Esophagus muscularis mucosa (tissue), 3 donors: Measurements from ENCODE around the gene ANKRD44.

Experiments
- CTCF ChIP-seq, 3 experiments: fragments of 200-600 bp in 2 of 3; fragments of 450-650 bp in 1 of 3; sonication (generic) in 2 of 3; IDR thresholded peaks; one replicate each; pipeline ENCODE4 v1.5.1; 2017 to 2019; ENCODE audit warnings: antibody characterized with exemption in 3 of 3, mild to moderate bottlenecking in 2 of 3, moderate library complexity in 1 of 3
- POLR2AphosphoS5 ChIP-seq, 2 donors: sonication (generic); formaldehyde crosslinking; IDR thresholded peaks; one replicate each; pipeline ENCODE4 v1.6.1; 2017; ENCODE audit warnings: antibody characterized with exemption in 2 of 2

GRCh38 chr2:197249381-197250083, 61.0 kb downstream of the ANKRD44 start:
- TF ChIP-seq CTCF (IDR thresholded peaks at IDR 0.05) (no peak), POLR2AphosphoS5 (IDR thresholded peaks at IDR 0.05) (no peak)
